HG03439 (cell line): Measurements from ENCODE around the gene CHPF2.

Source experiments
- ATAC-seq: cut with Tn5 transposase; IDR thresholded peaks from one replicate; pipeline ENCODE4 v1.9.1; 2021; ENCODE audit warnings: mild to moderate bottlenecking, moderate library complexity; ENCODE audit not compliant: unreplicated experiment

The CHPF2 gene, protein sequence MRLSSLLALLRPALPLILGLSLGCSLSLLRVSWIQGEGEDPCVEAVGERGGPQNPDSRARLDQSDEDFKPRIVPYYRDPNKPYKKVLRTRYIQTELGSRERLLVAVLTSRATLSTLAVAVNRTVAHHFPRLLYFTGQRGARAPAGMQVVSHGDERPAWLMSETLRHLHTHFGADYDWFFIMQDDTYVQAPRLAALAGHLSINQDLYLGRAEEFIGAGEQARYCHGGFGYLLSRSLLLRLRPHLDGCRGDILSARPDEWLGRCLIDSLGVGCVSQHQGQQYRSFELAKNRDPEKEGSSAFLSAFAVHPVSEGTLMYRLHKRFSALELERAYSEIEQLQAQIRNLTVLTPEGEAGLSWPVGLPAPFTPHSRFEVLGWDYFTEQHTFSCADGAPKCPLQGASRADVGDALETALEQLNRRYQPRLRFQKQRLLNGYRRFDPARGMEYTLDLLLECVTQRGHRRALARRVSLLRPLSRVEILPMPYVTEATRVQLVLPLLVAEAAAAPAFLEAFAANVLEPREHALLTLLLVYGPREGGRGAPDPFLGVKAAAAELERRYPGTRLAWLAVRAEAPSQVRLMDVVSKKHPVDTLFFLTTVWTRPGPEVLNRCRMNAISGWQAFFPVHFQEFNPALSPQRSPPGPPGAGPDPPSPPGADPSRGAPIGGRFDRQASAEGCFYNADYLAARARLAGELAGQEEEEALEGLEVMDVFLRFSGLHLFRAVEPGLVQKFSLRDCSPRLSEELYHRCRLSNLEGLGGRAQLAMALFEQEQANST

DNA sequence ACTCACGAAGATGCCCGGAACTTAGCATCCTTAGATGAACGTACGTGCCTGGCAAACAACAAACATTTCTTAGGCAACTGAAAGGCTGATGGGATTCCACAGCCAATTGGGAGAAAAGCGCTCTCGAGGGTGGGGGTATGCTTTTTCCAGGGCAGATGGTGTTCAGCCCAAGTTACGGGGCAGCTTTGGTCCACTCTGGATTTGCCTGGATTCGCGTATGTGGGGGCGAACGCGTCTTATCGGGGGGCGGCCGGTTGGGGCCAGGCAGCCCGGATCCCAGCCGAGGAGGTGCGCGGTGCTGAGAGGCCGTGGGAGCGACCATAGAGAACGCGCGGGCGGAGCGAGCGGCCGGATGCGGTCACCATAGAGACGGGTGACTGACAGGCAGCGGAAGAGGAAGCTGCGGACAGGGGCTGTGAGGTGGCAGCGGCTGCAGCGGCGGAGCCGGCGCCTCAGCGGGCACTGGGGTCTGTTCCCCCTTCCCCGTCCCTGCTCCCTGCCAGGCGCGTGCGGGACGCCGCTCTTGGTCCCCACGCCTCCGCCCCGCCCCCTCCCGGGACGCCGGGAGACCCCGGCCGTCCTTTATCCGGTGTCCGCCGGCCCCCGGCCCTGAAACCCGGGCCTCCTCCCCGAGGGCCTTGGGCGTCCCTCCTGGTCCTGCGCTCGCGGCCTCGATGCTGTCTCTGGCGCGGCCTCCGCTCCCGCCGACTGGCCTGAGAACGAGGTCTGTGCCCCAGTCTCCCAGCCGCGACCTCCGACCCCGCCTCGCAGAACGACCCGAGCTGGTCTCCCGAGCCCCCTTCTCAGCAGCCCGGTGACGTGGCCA is at the start of gene CHPF2:
TSS of gene CHPF2 (plus strand) at position 393 of the 826 bp plus-strand sequence. CDS start 1,529 bp downstream, outside the sequence.
- peak; percentile 96 for ATAC-seq

DNA sequence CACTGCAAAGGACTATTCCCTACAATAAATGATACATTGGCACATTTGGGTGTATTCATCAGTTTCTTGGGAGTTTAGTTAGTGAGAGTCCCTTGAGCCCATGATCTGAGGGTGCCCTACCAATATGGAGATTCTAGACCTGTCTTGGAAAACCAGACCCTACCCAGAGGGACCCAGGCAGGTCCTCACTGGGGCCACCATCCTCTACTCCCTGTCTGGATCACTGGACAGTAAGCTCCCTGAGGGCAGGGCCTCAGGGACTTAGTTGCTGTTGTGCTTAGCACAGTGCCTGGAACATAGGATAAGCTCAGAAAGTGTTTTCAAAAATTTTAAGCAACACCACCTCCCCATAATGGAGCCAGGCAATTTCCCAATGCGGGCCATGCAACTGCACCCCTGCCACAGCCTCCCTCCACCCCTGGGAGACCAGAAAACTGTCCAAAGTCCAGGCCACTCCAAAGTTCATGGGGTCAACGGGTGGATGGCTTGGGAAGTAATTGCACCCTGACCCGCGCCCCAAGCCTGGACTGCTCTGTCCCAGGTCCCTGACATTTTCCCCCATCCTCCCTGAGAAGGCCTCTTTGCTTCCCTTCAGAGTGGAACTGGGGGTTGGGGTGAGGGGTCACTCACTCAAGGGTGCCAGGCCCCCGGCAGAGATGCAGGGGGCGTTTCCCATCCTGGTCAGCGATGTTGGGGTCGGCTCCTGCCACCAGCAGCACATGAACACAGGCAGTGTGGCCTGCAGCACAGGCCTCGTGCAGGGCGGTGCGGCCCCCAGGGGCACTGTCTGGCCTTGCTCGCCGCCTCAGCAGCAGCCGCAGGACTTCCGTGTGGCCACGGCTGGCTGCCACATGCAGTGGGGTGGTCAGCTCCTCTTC is 46.3 kb upstream of the CHPF2 start:
- no peak for ATAC-seq

DNA sequence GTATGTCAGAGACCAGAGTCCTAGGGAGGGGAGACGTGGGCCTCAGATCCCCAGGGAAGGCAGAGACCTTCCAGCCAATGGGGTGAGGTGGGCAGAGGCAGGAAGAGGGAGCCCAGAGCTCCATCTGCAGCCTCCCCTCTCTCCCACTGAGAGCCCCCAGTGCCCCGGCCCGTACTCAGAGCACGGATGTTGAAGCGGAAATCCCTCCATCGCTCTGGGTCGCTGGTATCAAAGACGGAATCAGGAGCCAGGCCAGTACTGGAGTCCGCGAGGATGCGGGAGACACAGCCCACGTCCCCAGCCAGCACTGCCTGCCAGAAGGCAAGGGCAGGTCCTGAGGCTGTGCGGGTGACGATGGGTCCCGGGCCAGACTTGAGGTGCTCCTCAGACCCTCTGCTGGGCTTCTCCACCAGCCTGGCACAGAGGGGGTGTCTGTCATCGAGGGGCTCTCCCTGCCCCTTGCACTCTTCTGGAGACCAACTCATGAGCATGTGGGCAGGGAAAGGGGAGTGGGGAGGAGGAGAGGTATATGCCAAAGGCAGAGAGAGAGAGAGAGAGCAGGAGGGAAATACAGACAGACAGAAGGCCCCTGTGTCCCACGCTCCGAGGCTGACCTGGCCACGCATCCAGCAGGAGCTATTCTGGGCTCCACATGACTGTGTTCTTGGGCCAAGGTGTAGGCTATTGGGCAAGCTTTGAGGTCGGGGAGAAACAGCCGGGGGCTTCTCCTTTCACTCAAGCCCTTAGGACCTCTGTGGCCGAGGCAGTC is 45.5 kb upstream of the CHPF2 start, which contains the start of gene ASB10:
TSS of gene ASB10 (minus strand) at position 611 of the 769 bp plus-strand sequence. CDS start at position 491, 120 bp downstream.
- ATAC-seq: no peak

DNA sequence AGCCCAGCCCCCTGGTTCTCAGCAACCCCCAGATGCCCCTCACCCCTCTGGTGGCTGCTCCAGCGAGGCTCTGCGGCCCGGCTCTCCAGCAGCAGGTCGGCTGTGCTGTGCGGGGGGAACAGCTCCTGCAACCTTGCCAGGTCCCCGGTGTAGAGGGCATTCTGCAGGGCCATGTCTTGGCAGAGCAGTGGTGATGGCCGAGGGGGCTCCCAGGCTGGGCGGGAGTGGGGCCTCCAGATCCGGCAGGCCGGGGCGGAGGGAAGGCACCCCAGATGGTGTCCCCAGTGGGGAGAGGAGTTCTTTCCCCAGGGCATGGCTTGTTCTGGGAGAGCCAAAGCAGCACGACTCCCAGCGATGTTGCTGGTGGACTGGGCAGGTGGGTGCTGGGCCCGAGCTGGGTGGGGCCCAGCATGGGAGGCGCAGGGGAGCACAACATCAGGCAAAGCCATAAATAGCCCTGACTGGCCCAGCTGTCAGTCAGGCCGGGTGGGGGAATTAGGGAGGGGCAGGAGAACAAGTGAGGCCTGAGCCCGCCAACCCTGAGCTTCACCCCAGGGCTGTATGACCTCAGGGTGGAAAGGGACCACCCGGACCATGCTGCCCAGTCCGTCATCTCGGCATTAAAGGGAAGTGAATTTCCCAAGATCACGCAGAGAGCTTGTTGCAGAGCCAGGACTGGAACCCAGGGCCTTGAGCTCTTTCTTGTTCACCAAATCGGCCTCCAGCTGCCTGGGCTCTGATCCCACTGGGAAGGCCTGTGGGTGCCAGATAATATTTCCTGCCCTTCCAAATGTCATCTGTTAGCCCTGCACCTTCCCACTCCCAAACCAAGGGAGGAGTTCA is 44.7 kb upstream of the CHPF2 start:
- no peak for ATAC-seq

DNA sequence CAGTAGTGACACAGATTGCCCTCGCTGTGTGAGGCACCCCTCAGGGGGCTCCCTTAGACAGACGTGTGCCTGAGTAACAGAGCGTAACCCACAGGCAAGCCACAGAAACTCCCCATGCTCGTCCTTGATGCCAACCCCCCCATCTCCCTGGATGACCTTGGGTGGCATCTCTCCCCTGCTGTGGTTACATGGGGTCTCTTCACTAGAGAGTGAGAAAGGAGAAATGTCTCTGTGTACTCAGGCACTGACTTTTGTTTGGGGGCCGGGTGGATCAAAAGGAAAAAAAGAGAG is 44.1 kb upstream of the CHPF2 start:
- no peak for ATAC-seq

DNA sequence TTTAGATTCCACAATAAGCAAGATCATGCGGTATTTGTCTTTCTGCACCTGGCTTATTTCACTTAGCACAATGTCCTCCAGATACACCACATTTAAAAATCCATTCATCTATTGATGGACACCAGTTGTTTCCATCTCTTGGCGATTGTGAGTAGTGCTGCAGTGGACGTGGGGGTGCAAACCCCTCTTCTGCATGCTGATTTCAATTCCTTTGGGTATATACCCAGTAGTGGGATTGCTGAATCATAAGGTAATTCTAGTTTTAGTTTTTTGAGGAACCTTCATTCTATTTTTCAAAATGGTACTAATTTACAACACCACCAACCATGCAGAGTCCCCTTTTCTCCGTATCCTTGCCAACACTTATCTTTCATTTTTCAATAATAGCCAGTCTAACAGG is 43.2 kb upstream of the CHPF2 start:
- ATAC-seq: no peak

DNA sequence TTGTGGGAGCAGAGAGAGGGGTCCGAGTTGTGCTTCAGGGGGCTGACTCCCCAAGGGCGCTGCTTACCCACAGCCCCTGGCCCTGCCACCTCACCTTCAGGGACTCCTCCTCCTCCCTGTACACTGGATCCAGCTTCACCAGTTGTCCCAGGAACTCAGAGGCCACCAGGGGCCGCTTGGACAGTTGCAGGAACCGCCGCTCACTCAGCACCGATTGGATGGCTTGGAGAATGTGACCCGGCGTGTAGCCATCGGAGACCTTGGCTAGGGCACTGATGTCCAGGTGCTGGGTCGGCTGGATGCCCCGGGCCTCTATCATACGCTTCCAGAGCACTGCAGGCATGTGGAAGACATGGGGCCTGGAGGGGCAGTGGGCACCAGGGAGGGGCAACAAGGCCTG is 40.7 kb upstream of the CHPF2 start:
- ATAC-seq: no peak

DNA sequence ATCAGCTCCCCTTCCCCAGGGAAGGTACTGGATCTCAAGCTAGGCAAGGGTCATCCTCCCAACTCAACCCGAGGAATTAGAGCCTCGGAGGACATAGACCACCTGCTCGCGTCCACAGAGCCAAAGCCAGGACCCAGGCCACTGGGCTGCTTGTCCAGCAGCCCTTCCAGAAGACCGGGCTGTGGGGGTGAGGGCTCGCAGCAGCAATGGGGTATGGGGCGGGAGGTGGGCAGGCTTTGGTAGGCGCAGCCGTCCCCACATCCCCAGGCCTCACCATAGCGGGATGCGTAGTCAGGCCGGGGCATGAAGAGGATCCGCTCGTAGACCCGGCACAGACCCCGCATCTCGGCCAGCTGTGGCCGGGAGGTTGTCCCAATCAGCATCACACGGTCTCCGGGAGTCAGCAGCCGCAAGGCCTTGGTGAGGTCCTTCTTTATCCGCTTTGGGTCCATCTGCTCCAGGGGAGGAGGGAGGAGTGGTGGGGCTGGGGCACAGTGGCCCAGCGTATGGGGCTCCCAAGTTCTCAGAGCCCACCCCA is 40.2 kb upstream of the CHPF2 start:
- ATAC-seq: no peak

DNA sequence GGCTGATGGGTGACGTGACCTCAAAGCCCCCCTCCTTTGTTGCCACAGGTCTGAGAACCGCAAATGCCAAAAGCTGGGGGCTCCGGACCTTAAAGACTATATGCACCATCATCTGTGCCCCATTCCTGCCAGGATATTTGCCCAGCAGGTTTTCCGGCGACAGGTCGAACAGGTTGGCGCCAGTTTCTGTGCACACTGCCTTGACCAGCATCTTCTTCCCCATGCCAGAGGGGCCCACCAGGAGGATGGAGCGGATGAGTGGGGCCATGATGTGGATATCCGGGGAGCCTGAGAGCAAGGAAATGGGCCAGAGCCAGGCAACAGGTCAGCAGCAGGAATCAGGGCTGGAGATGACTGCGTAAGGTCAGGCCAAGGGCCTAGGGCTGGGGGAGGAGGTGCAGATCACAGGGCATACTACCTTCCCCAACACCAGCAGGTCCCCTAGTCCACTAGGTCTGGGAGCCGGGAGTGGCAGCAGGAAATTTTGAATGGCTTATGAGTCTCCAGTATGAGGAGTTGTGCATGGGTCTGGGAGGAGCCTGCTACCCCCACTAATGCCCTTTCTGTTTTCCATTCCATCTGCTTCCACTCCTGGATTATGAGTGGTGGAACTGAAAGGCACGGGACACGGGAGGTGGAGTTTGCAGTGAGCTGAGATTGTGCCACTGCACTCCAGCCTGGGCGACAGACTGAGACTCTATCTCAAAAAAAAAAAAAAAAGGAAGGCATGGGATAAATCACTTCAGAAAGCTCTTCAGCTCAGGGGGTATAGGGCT is 38.9 kb upstream of the CHPF2 start:
- no peak for ATAC-seq

DNA sequence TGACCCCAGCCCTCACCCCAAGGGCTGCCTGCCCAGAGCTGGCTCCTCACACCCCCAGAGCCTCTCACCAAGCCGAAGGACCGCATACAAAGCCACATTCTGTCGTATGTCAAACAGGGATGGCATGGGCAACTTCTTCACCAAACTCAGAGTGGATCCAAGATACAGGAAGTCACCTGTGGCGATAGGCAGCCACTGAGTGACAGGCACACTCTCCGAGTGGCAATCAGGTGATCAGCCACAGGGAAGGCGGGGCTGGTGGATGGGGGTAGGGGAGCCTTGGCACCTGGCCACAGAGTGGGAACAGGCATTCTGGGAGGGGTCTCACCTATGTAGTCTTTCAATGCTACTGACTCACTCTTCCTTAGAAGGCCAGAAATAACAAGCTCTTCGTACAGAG is 38.1 kb upstream of the CHPF2 start:
- no peak for ATAC-seq

DNA sequence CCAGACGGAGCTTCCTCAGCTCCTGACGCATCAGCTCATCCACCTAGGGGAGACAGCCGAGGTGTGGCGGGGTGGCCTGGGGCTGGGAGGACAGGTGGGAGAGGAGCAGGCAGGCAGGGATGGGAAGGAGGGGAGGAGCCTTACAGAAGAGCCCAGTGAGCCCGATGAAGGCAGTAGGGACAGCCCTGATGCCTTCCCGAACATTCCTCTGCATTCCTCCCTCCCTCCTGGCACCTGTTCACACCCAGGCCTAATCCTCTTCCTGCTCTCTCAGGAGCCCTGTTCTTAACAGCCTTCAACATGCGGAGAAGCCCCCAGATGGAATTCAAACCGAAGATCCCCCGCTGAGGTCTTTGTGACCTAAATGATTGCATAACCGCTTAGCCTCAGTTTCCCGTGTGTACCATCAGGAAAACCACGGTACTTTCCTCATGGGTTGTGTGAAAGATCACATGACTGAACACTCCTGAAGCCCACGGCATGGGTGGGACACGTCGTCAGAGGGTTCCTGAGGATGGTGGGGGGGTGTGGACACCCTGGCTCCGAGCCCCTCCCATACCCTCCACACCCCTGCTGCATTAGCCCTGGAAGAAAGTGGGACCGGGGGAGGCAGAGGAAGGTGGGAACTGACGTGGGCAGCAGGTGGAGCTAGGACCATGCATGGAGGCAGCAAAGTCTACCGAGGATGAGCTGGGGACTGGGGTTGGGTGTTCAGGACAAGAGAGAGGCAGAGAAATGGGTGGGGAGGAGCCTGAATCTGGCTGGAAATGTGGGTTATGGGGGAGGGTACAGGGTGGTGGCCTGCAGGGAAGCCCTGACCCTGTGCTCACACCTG is 36.5 kb upstream of the CHPF2 start:
- no peak for ATAC-seq

DNA sequence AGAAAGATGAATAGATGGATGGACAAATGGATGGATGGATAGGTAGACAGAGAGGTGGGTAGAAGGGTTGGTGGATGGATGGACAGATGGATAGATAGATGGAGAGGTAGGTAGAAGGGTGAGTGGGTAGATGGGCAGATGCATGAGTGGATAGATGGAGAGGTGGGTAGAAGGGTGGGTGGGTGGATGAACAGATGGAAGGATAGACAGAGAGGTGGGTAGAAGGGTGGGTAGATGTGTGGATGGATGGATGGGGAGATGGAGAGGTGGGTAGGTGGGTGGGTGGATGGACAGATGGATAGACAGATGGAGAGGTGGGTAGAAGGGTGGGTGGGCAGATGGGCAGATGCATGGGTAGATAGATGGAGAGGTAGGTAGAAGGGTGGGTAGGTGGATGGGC is 34.4 kb upstream of the CHPF2 start:
- ATAC-seq: no peak

DNA sequence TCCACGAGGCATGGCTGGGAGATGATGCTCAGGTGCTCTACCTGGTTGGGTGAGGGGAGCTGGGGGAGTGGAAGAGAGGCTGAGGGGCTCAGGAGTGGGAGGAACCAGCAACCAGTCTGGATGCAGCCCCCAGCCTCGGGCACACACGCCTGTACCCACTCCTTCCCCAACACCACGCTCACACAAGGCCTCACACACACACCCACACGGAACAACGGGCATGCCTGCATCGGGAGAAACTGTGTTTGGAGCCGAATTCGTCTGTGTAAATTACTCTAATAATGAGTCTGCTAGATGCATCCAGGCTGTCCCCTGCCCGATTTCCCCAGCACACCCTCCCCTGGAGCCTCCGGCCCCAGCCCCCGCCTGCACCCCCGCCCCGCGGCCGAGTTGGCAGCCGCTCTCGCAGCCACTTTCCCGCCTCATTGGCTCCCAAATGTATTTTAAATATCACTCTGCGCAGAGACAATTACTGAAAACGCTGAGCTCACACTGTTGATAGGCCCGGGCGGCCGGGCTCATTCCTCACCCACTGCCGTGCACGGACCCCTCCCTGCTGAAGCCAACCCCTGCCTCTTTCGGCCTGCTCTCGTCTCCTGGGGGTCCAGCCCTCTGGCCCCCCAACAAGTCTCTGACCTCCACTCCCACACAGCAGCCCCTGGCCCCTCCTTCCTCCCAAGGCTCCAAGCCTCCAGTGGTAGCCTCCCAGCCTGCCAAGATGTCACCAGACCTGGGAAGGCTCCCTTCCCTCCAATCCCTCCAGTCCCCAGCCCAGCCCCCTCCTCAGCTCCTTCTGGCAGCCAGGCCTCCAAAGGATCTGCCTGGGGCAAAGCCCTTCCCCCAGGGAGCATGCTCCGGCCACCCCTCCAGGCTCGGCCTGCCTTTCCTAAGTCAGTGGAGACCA is 33.1 kb upstream of the CHPF2 start:
- no peak for ATAC-seq

DNA sequence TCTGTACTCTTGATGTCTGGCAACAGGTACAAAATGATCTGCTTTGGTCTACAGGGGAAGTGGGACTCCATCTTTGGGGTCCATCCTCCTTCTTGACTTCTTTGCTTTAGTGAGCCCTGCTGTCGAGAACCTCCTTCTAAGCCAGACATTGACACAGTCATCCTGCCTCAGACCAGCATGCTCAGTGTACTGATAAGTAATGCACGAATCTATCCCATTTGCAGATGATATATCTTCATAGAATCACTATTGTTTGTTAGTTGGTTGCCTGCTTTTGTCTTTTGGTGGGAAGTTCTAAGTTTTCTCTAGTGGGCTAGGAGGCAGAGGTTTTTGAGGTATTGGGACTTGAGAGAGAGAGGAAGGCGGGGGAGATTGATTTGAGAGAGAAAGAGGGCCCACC is 30.9 kb upstream of the CHPF2 start:
- ATAC-seq: no peak

DNA sequence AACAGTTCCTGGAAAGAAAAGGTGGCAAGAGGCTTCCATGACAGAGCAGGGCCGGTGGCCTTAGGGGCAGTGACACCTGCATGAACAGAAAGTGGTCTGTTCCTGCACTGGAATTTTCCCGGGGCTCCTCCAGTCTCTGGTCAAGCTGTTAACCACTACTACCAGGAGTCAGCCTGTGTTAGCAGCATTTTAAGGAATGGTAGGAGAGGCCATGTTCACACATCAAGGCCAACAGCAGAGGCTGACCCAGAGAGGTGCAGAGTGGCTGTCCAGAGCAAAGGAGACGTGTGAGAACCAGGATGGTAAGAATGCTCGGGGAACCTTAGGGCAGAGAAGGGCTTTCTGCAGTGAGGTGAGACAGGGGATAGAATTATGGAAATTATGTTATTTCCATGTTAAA is 30.5 kb upstream of the CHPF2 start:
- no peak for ATAC-seq

DNA sequence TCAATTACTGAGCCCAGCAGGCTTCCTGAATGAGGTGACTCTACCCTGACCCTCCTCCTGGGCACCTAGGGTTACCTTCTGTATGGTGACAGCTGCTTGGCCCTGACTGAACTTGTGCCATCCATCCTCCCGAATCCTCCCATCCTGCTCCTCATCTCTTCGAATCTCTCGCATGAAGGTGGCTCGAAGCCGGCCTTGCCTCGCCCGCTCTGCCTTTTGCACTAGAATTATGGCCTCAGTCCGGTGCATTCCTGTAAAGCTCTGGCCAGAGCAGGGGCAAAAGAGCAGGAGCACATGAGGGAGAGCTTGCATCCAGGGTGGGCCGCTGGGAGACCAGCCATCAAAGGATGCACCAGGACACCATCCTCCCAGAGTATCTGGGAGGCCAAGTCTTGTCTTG is 29.4 kb upstream of the CHPF2 start:
- no peak for ATAC-seq
